ENCODE measurements around the gene AIRE.

DNA sequence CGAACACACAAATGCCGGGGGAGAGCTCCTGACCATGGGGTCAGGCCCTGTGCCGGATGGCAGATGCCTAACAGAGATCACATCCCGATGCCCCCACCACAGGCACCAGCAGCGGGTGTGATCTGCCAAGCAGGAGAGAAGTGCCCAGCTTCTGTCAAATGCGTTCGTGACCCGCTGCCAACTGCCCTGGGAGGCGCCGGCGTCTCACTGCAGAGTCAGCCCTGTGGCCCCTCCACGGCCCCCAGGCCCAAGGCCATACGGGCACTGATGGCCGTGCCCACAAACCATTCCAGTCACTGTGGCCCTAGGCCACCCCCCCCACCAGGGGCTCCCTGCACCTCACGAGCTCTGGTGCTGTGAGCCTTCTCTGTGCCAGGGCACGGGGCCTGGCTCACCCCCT is 45.5 kb downstream of the AIRE start:
- TF ChIP-seq, protein P1, sequence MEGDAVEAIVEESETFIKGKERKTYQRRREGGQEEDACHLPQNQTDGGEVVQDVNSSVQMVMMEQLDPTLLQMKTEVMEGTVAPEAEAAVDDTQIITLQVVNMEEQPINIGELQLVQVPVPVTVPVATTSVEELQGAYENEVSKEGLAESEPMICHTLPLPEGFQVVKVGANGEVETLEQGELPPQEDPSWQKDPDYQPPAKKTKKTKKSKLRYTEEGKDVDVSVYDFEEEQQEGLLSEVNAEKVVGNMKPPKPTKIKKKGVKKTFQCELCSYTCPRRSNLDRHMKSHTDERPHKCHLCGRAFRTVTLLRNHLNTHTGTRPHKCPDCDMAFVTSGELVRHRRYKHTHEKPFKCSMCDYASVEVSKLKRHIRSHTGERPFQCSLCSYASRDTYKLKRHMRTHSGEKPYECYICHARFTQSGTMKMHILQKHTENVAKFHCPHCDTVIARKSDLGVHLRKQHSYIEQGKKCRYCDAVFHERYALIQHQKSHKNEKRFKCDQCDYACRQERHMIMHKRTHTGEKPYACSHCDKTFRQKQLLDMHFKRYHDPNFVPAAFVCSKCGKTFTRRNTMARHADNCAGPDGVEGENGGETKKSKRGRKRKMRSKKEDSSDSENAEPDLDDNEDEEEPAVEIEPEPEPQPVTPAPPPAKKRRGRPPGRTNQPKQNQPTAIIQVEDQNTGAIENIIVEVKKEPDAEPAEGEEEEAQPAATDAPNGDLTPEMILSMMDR (IDR thresholded peaks at IDR 0.05; ENCODE audit: borderline replicate concordance, extremely low read depth, low read length, poor library complexity, severe bottlenecking): no peak
- no peak for TF ChIP-seq EZH2 (IDR thresholded peaks at IDR 0.05; ENCODE audit: borderline replicate concordance, low read depth, low read length, severe bottlenecking)
